Fibroblast of skin of left biceps (primary cell): ENCODE results near the gene MPV17L2.

ENCODE experiments used
- DNase-seq, 2 experiments: peaks; one replicate each; pipeline ENCODE4 v3.0.0-alpha.2; 2013; ENCODE audit warnings: low read depth in 2 of 2

The MPV17L2 gene

GRCh38 chr19:18239303-18239702 is 46.3 kb downstream of the MPV17L2 start:
- no peak for DNase-seq

- no peak for DNase-seq
Observed at GRCh38 chr19:18245297-18245696, 52.3 kb downstream of the MPV17L2 start.
